MV-4-11 (cell line): ENCODE data around the gene OR8D1.

ENCODE experiments used
- DNase-seq: peaks from one replicate; lab custom pipeline; 2025; lab: John Stamatoyannopoulos, UW

The OR8D1 gene

DNA sequence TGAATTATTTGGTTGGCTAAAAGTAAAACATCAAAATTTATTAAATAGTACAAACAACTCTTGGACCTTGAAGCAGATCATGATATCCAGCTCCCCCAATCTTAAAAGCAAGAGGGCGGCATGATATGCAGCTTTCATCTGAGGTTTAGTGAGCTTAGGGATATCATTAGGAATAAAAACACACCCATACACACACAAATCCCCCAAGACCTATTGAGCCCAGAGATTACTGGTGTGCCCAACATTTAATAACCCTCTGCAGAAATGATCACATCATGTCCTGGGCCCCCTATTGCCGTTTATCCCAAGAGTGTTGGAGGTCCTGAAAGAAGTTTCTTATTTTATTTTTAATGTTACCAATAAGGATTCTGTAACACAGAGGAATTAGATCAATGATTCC, at the start of gene OR8D1:
Gene OR8D1, minus strand, starts transcription at position 101 of the 400 bp plus-strand sequence. CDS start 3,183 bp downstream, outside the sequence.
- no peak for DNase-seq

DNA sequence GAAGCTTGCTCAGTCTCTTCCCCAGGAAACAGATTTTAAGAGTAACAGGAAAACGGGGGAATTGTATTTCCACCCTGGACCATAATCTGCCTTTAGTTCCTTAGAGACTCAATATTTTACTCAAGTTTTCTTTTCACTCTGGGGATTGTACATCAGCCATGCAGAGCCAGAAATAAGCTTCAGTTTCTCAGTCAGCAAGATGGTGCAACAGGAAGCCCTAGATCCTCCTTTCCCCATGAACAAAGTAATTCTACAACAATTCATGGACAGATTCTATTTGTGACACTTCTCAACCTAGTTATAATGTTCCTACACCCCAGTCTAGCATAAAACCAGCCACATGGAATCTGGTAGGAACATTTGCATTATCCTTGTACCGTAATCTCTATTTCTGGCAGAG, 45.8 kb upstream of the OR8D1 start:
- peak; percentile 61 for DNase-seq

DNA sequence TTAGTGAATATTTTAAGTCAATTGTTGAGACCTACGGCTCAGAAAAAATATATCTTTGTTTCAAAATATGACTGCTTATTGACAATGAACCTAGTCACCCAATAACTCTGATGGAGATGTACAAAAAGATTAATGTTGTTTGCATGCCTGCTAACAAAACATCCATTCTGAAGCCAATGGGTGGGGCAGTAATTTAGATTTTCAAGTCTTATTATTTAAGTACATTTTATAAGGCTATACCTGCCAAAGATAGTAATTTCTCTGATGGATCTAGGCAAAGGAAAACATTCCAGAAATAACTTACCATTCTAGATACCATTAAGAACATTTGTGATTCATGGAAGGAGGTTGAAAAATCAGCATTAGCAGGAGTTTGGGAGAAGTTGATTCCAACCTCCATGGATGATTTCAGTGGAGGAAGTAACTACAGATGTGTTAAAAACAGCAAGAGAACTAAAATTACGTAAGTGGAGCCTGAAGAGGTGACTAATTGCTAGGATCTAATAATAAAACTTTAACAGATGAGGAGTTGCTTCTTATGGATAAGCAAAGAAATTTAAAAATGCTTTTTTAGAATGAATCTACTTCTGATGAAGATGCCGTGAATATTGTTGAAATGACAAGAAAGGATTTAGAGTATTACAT, 32.7 kb upstream of the OR8D1 start:
- DNase-seq = peak; percentile 65

GRCh38 chr11:124344346-124344745, 30.6 kb upstream of the OR8D1 start:
- DNase-seq = no peak

DNA sequence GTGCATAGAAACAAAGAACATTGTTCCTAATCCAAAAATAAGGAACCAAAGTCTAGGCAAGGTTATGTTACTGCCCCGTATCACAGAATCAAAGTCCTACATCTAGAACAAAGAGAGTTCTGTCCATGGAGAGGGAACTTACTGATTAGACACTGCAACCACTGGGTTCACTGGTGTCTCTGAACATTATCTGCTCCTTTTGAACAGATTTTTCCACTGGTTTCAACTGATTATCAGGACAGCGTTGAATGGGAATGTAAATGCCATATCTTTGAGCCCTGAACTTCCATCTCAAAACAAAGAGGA, 26.3 kb upstream of the OR8D1 start:
- DNase-seq = no peak

GRCh38 chr11:124339396-124340141, 25.8 kb upstream of the OR8D1 start:
- DNase-seq = peak; percentile 66

DNA sequence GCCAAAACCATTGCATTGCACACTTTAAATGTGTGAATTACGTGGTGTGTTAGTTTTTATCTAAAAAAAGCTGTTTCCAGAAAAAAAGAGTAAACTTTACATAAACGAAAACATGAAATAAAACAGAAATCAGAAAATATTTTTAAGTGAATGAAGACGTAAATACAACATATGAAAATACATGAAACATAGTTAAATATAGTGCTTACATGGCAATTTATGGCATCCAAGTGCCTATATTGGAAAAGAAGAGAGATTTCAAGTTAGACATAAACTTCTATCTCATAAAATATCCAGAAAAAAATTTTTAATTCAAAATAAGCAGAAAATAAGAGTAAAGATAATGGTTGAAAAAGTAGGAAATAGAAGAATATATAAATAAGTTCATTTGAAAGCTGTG, 18.1 kb upstream of the OR8D1 start:
- DNase-seq = no peak

- peak; percentile 97 for DNase-seq
Measured at GRCh38 chr11:124329787-124330478, 16.2 kb upstream of the OR8D1 start.

DNA sequence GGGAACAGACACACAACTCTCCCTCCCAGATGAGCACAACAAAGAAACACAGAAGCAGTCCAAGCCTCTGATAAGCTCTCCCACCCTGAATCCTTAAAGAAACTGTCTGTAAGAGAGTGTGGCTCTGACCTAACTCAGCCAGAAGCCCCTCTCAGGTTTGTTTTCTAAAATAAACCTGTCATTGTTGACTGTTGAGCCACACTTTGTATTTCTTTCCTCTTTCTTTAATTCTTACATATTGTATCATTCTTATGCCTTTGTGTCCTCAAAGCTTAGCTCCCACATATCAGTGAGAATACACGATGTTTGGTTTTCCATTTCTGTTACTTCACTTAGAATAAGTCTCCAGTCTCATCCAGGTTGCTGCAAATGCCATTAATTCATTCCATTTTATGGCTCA, 14.0 kb upstream of the OR8D1 start:
- no peak for DNase-seq

DNA sequence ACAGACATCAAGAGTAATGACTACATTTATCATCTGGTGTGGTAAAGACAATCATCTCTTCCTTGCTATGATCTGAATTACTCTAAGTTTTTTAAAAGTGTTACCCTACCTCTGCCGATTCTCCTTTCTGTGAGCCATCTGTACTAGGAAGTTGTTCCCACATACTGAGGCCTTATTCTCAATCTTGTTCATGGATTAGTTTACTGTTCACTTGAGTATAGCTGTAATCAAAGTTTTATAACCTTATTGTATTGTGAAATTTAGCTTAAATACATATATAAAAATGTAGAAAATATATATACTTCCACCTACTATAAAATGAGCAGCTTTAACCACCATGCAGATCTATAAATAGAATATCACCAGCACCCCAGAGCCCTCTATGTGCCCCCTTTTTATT, 8.6 kb upstream of the OR8D1 start:
- no peak for DNase-seq

DNA sequence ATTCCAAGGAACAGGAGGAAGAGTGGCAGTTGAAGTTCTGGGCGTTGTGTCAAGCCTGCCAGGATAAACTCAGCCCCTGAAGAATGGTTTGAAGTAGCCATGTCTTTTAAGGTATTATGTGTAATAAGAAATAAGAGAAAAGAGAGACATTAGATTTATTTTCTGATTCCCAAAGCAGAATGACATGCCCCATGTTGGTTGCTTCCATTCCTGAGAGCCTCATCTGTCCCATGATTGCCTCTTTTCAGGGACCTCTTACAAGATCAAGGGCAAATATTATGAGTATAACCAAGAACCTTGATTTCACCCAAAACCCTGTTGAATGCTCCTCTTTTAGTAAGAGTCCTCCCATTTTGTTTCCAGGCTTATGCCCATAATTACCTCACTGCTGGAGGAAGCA, 6.3 kb upstream of the OR8D1 start, which contains the start of gene OR8D2:
Gene OR8D2, minus strand, starts transcription at position 101 of the 400 bp plus-strand sequence. Its CDS starts 0 bp downstream, at position 101.
- no peak for DNase-seq

DNA sequence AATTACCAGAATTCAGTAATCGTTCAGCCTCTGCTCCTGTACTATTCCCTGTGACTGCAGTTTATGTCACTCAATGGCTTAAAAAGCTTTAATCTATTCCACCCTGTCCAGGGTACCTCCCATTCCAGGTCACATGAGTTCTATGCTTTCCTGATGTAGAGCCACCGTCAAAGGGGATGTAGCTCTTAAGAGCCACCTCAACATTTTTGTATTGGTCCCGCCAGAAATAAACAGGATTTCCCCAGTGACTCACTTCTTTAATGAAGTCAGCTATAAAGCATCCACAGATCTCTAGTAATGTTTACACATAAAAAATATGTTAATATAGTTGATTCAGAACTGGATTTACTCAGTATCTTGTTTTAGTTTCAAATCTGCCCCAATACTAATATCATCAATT, 1.3 kb upstream of the OR8D1 start:
- DNase-seq = no peak

- DNase-seq = no peak
Measured at GRCh38 chr11:124313131-124313530, 618 bp downstream of the OR8D1 start.

DNA sequence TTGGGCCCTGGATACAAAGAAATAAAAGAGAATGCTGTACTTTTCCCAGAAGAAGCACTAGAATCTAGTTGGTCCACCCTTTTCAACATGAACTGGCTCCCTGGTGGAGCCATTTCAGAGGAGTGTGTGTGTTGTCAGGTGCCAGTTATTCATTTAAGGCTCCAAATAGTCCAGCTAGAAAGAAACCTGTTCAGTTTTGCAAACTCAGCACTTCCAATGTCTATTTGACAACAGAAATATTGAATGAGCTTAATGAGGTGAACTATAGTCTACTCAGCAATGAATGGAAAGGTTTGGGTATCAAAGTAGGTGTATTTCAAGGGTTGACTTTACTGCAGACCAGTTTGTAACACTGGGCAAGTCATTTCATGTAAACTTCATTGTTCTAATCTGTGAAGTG, 2.1 kb downstream of the OR8D1 start:
- DNase-seq = no peak

- no peak for DNase-seq
Measured at GRCh38 chr11:124311269-124311668, 2.5 kb downstream of the OR8D1 start.

DNA sequence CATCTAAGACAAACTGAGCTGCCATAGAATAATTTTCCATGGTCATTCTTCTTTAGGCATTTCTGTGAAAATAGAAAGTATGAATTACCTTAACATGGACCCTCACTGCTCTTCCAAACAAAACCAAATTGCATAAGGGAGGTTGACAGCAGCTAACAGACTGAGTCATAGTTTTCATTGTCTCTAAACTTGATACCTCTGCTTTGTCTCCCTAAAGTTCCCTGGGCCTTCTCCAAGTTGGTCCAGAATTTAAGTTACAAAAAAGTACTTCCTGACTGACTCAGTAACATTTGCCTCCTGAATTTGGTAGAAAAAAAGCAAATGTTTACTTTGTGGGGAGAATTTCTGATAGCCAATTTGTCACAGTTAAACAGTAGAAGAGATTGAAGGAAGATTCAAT, 3.0 kb downstream of the OR8D1 start:
- DNase-seq = no peak

DNA sequence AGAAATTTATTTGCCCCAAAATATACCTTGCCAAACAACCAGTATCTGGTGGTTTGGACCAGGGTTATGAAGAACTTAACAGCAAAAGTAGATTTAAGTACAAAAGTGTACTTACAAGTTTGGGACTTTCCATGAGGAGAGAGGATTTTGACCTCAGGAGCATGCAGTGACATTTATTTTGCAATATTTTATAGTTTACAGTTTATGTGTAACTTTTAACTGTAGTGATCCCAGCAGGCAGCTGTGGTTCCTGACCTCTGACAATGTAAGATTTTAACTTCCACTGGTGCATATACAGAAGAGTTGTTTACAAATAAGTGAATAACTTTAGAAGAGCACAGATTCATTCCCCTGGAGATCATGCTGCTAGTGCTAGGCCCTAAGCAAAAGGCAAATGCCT, 6.7 kb downstream of the OR8D1 start:
- DNase-seq = no peak

DNA sequence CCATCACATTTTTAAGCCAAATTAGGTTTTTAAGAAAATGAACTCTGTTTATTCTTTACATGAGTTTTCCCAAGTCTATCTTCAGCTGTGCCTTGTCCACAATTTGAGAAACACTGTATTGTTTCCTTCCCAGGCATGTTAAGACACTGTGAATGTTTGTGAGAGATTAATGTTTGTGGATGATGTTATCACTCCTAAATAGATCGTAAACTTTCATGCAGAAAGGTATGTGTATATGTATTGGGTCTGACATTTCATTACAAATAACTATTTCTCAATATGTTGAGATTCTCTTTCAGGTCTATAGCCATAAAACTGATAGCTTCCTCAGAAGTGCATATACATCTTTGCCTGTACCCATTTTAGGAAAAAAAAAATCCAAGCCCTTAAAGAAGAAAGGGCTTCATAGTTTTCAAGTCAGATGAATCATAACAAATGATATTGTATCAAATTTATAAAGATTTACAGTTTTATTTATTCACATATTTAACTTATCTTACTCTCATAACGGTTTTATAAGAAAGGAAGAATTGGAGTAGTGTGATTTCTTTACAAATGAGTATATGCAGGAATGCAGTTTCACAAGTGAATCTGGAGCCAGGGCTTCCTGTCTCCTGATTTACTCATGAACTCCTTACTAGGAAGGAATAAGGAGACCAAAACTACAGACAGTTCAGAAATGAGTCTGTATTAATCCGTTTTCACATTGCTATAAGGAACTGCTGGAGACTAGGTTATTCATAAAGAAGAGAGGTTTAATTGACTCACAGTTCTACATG, 11.2 kb downstream of the OR8D1 start:
- DNase-seq = no peak

DNA sequence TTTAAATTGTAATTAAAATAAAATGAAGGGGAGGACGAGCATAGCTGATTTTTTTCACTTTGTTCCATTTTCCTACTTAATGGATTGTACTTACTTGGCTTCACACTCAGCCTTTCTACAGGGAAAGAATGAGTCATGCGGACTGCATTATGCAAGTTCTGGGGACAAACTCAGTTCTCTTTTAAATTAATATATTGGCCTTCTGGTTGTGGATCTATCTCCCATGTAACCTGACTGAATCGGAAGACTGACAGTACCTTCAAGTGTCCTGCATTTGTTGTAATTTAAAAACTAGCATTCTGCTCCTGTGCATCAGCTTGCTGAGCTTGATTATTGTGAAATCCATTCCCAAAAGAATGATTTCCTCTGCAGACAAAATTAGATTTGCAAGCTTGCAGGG, 12.2 kb downstream of the OR8D1 start:
- peak; percentile 68 for DNase-seq

- no peak for DNase-seq
Measured at GRCh38 chr11:124297921-124298320, 15.8 kb downstream of the OR8D1 start.

DNA sequence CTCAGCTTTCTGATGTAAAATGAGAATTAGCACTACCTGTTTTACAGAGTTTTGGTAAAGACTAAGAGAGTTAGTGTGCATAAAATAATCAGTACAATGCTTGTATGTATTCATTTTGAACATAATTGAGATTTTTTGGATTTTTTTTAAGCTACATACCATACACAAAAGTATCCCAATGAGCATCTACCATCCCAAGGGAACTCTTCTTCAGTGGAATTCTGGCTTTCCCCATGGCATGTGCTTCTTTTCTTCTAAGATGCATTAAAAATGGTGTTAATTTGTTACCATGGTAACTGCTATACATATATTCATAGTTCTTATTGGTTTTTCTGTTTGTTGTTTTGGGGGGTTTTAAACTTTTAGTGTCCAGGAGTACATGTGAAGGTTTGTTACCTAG, 17.7 kb downstream of the OR8D1 start:
- no peak for DNase-seq

DNA sequence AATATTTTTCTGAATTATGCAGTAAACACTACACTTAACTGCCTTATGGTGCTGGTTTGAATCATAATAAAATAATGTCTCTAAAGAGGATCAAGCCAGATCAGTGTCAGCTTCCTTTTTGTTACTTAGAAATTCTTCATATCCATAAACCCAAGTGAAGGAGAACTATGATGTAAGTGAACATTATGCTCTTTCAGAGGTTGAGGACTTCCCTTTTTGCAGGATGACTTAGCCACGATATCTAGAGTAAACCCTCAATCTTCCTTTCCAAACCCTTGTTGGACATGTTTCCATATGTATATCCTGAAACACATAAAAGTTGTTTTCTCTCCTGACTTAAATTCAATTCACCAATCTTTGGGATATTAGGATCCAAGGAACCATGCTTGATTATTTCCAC, 19.1 kb downstream of the OR8D1 start:
- DNase-seq = peak; percentile 86
